ENCODE measurements around the gene NUDCD3.

The NUDCD3 gene

GRCh38 chr7:44379366-44380188, 110.9 kb downstream of the NUDCD3 start:
- no peak overlapping the region for H3K27ac ChIP-seq
- TF ChIP-seq CTCF (IDR thresholded peaks at IDR 0.05) (no peak), ZFX (IDR thresholded peaks at IDR 0.05; ENCODE audit: borderline replicate concordance) (no peak)

GRCh38 chr7:44378744-44379143, 111.7 kb downstream of the NUDCD3 start:
- no peak overlapping the region for H3K27ac ChIP-seq
- TF ChIP-seq ZFX (IDR thresholded peaks at IDR 0.05; ENCODE audit: borderline replicate concordance), result no peak
- TF ChIP-seq CTCF (IDR thresholded peaks at IDR 0.05), result no peak

- TF ChIP-seq CTCF (IDR thresholded peaks at IDR 0.05), result no peak
- no peak for TF ChIP-seq ZFX (IDR thresholded peaks at IDR 0.05; ENCODE audit: borderline replicate concordance)
- H3K27ac ChIP-seq, result no peak overlapping the region
Measured at GRCh38 chr7:44377681-44378421, 112.6 kb downstream of the NUDCD3 start.

- H3K27ac ChIP-seq, result no peak overlapping the region
- TF ChIP-seq CTCF (IDR thresholded peaks at IDR 0.05) (no peak), ZFX (IDR thresholded peaks at IDR 0.05; ENCODE audit: borderline replicate concordance) (no peak)
Measured at GRCh38 chr7:44377134-44377463, 113.4 kb downstream of the NUDCD3 start.

GRCh38 chr7:44376429-44377133, 113.9 kb downstream of the NUDCD3 start:
- no peak for TF ChIP-seq ZFX (IDR thresholded peaks at IDR 0.05; ENCODE audit: borderline replicate concordance)
- TF ChIP-seq CTCF (IDR thresholded peaks at IDR 0.05), result no peak
- H3K27ac ChIP-seq, result no peak overlapping the region

- no peak for TF ChIP-seq CTCF (IDR thresholded peaks at IDR 0.05)
- no peak for TF ChIP-seq ZFX (IDR thresholded peaks at IDR 0.05; ENCODE audit: borderline replicate concordance)
- no peak overlapping the region for H3K27ac ChIP-seq
Measured at GRCh38 chr7:44375926-44376342, 114.5 kb downstream of the NUDCD3 start.
